ENCODE measurements around the gene PACSIN3.

The PACSIN3 gene

DNA sequence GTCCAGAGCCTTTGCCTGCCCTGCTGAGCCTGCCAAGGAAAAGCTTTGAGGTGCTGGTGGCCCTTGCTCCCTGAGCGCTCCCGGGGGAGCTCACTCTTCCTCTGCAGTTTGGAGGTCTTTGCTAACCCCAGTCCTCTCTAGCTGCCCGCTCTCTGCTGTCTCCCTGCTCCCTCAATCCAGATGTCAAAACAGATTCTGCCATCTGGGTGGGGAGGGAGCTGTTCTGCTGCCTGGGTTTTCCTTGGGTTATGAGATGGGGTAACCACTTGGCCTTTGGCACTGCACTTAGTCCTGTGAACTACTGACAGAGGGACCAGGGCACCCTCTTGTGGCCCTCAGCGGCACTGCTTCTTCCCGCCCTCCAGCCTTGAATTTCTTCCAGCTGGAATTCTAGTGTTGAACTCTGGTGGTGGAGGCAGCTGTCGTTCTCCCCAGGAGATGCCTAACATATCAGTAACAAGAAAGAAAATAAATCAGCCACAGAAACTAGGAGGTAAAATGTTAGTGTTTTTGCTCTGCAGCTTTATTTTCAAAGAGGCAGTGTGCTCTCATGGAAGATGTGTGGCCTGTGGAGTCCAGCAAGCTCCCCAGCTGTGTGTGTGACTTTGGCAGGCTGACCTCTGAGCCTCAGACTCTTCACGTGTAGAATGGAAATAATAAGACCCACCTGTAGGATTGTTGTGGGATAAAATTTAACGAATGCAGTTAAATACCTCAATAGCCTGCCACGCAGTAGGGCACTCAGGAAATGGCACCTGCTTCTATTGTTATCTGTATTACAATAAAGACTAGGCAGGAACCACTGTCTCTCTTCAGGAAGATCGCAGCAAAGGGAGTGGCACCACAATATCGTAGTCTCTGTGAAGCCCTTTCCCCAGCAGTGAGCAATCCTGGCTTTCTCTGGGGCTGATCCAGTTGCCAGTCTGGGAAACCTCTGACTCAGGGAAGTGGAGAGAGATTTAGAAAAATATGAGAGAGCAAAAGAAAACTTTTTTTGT is 33.0 kb downstream of the PACSIN3 start:
- DNase-seq (ENCODE audit: low read depth): peak; percentile 55

DNA sequence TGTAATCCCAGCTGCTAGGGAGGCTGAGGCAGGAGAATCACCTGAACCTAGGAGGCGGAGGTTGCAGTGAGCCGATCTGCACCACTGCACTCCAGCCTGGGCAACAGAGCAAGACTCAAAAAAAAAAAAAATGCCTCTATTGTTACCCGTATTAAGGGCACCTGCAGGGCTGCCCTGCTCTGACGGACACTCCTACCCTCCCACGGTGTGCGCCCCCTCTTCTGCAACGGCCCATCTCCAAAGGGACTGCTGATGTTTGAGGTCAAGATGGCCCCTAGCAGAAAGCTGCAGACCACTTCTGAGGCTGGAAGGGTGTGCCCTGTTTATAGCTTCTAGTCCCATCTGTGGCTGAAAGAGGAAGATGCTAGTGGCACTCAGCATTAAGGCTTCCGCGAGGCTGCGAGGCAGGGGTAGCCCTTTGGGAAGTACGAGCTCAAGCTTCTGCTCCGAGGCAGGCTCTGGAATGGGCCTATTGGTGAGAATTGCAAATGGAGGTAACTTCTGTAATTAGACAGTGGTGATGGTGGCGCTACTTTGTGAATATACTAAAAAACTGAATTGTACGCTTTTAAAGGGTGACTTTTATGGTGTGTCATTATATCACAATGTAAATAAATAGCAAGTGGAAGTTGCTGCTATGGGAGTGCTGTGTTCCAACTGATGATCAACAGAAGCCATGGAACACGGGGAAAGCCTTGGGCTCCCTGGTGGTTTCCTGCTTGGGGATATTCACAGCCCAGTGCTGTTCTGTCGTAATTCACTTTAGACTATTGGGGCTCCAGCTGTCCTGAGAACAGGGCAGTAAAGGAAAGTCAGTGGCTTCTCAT is 33.9 kb downstream of the PACSIN3 start:
- no peak for DNase-seq (ENCODE audit: low read depth)

DNA sequence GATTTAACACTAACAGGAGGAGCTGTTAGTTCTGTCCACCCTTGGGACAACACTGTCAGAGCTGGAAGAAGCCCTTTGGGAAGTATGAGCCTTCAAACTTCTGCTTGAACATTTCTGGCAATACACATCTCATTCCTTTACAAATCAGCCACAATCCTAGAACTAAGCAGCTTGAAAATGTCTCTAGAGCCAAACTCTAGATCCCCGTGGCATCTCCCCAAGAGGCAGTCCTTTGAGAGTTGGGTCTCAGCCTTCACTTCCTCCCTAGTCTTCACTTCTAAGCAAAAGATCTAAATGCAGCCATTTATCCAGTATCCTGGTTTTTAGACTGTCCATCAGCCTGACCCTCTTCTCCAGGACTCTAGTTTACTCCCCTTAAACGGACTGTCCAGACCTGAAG is 36.5 kb downstream of the PACSIN3 start:
- no peak for DNase-seq (ENCODE audit: low read depth)

DNA sequence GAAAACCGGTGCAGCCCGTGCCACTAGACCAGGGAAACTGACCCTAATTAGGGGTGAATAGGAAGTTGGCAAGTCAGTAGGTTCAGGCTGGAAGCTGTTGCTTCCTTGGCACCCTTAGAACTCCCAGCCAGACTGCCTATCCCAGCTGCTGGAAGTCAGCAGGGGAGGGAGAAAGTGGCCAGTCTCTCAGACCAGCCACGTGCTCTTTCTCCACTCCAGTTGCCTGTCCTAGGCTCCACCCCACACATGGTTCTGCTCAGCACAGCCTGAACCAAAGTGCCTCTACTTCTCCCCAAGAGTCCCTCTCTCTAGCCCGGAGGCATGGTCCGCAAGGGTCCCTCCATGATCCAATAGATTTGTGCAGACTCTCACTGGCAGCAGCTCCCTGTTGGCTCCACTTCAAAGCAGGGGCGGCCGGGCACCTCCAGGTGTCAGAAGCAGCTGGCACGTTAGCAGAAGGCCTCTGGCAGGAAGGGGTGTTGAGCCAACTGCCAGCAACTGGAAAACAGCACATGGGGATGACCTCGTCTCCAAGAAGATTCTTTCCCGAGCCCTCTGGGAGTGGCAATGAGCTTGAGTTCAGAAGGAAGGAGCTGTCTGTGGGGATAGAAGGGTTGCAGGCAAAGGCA is 37.2 kb downstream of the PACSIN3 start:
- no peak for DNase-seq (ENCODE audit: low read depth)

DNA sequence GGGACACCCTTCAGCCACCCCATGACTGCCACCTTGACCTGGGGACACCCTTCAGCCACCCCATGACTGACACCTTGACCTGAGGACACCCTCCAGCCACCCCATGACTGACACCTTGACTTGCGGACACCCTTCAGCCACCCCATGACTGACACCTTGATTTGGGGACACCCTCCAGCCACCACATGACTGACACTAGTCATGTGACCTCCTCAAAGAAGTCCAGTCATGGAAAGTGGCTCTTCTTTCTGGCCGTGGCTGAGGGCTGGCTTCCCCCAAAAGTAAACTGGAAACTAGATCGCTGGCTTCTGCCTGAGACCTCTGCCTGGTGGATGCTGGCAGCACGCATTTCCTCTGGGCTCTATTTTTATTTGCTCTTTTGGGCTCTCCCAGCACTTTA is 38.0 kb downstream of the PACSIN3 start:
- no peak for DNase-seq (ENCODE audit: low read depth)

DNA sequence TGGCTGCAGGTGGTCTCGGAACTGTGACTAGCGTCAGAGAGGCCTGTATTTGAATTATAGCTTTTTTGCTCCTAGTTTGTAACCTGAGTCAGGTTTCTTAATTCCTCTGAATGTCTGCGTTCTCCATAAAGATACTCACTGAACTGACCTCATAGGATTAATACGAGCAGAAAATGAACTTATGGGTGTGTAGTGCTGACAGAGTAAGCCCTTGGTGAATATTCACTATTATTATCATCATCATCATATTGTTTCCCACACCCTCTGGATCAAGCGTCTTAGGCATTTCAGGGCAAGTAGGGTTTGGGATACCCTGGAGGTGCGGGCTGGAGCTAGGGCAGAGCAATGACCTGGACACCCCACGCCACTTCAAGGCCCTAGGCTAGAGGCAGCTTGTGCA is 38.6 kb downstream of the PACSIN3 start:
- no peak for DNase-seq (ENCODE audit: low read depth)

DNA sequence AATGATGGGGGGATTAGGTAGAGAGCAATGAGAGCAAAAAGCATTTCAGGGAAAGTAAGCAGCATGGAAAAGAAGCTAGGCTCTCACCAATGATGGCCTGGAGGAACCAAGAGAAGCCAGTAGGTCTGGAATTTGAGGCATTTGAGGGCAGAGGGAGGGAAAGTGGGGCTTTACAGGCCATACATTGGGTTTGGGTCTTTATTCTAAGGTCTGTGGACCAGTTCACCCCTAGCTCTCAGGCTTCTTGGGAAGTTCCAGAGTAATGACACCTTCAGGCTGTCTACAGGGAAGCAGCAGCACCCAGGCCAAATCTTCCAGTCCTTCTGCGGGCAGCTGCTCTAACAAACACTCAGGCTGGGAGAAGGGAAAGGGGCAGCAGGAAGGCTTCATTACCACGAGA is 39.0 kb downstream of the PACSIN3 start:
- no peak for DNase-seq (ENCODE audit: low read depth)

DNA sequence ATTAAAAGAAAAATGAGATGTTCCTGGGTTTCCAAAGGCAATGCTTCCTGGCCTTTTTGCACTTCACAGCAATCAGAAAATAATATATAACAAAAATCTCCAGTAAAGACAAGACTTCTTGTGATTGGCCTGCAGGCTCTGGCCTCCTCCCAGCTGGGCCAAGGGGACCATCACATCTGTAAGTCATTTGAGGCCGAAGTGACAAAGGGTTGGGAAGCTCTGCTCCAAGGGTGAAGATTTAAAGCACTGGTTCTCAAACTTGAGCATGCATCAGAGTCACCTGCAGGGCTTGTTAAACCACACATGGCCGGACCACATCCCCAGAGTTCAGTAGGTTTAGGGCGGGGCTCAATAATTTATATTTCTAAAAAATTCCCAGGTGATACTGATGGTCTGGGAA is 41.7 kb downstream of the PACSIN3 start:
- DNase-seq (ENCODE audit: low read depth): no peak

DNA sequence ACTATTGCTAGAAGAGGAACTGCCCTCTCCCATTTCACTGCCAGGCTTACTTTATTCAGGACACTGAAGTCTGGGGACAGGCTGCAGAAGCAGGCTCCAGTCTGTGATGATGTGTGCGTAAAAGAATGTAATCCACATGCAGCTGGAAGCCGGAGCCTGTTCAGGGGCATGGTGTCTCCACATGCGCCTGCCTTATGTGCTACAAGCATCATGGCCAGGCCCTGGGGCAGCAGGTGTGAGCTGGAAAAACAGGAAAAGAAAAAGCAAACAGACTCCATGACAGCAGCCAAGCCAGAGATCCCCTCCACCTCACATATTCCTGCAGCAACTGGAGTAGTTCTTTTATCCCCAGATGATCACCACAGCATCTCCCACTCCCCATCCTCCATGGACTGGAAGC is 42.9 kb downstream of the PACSIN3 start:
- DNase-seq (ENCODE audit: low read depth): no peak

DNA sequence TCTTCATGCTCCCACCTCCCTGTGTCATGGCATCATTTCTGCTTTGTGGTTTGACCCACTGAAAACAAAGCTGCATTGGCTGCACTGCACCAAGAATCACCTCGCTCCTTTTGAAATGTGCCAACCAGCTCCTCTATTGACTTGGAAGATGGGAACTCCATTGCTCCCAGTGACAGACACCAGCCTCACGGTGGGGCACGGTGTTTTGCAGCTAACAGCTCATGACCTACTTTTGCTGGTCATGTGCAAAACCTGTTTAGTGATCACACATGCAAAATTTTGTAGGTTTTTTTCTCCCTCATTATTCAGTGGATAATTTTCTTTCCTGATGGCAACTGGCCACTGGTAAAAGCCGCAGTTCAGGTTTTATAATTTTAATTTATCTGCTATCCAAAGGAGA is 46.4 kb downstream of the PACSIN3 start:
- DNase-seq (ENCODE audit: low read depth): no peak

DNA sequence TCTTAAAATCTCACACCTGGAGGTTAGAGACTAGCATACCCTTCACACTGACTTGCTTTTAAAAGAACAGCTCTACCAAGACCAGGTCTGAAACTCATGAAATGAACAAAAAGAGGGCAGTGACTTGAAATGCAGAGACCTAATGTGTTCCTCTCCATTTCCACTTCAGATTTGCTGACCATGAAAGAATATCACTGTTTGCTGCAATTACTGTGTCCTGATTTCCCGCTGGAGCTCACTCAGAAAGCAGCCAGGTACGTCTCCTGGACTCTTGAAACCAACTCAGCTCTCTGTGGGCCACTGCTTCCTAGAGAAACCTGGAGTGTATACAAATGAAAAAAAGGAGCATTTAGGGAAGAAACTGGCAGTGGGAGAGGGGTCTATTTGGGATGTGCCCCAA is 48.8 kb downstream of the PACSIN3 start:
- DNase-seq (ENCODE audit: low read depth): no peak

DNA sequence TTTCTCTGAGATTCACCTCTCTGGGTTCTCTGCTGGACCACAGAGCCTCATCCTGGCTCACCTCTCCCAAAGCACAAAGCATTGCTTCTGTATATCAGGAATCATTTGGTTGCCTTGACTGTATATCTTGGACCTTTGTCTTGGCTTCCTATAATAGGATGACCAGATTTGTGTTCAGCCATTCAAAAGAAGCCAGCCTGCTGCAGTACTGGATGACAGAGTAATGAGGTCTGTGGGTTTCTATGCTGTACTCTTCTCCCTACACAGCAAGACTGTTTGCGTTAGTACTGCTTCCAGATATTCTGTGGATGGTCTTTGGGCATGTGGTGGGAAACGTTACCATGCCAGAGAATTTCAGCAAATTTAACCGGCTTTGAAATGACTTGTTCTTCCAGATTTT is 49.3 kb downstream of the PACSIN3 start:
- DNase-seq (ENCODE audit: low read depth): no peak

DNA sequence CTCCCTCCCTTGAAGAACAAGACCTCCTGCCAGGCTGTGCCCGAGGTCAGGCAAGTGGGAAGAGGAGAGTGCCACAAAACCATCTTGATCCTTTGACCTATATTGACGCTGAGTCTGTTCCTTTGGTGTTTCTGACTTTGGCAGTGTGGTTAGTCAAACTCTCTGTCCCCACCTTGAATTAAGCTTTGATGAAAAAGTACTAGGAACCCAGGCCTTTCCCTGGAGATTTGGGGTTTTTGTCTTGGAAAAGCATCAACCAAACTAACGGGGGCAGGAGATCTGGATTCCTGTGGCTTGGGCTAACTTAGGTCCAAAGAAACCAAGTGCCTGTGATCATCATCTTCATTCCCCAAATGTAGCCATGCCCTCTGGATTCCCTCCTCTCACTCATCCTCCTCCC is 49.9 kb downstream of the PACSIN3 start:
- no peak for DNase-seq (ENCODE audit: low read depth)

DNA sequence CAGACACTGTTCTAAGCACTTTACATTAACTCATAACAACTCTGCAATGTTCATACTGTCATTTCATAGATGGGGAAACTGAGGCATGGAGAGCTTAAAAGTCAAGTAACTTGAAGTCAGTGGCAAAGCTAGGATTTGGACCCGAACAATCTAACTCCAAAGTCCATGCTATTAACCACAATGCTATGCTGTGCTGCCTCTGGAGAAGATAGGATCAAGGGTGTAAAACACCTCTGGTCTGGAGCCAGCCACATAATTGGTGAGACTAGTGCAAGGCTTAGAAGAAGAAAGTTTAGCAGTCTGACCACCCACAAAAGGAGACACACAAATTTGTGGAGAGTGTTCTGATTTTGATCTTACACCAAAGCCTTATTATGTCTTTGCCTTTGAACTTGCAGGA is 53.3 kb downstream of the PACSIN3 start:
- DNase-seq (ENCODE audit: low read depth): no peak

DNA sequence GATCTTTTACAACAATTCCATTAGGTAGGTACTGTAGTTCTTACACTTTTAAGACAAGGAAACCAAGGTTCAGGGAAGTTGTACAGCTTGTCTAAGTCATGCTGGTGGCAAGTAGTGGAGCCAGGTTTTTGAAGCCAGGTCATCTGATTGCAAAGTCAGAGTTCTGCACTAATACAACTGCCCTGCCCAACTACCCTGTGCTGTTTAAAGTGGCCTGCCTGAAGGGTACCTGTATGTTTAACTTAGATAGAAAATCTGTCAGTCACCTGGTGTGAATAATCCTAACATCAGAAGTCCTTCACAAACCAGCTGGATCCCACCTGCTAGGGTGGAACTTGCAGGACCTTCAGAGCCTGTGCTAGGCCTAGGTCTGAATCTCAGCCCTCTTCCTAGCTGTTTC is 53.7 kb downstream of the PACSIN3 start:
- no peak for DNase-seq (ENCODE audit: low read depth)

DNA sequence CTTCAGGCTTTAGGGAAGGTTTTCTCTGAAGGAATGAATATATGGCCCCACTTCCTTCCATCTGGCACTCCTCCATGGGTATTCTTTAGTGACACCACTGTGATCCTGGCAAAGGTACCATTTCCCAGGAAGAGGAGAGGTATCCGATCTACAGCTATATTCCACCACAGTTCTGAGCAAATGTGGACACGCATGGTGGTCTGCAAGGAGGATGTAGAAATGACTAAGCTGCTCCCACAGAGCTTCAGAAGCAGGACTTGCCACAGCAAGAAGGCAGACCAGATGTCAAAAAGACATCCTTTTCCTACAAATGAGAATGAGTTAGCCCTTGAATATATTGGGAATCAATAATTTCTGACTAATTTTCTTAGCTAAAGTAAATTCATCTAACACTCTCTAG is 55.1 kb downstream of the PACSIN3 start:
- no peak for DNase-seq (ENCODE audit: low read depth)

DNA sequence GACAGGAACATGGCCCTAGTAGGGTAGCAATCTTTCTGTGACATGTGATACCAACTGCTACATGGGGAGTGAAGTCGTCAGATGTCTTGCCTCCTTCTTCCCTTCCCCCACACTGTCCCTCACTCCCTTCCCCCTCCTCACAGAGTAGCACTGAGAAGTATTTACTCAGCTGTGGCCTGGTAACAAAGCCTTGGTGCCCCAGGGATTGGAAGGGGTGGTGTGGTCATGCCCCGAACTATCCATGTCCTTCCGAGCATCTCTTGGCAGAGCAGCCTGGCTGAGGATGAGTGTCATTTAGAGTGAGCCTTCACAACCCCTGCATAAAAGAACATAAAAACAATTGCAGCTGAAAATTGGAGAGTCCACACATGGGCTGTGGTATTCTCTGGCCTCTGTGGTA is 55.7 kb downstream of the PACSIN3 start:
- DNase-seq (ENCODE audit: low read depth): no peak

All from HS-27A (cell line).